HepG2 (cell line): ENCODE results near the gene PTMA. TPM values are rescaled to one million over a fixed set of nuclear protein-coding genes. Genes with fewer than 3 reads are reported as not detected.

Experiments
- ESRRA ChIP-seq: sonication (generic); formaldehyde crosslinking; IDR thresholded peaks from 2 replicates; pipeline ENCODE4 v1.5.1; 2020; ENCODE audit warnings: mild to moderate bottlenecking, low read depth, missing genetic modification reagents
- PAX8 ChIP-seq: sonication (generic); formaldehyde crosslinking; IDR thresholded peaks from 2 replicates; pipeline ENCODE4 v1.8.0; 2022; ENCODE audit warnings: mild to moderate bottlenecking, missing genetic modification reagents, borderline replicate concordance
- ZNF619 ChIP-seq: sonication (generic); formaldehyde crosslinking; IDR thresholded peaks from 2 replicates; pipeline ENCODE4 v1.4.0; 2020; ENCODE audit warnings: mild to moderate bottlenecking, missing genetic modification reagents
- polyA plus RNA-seq, 8 experiments: library from polyadenylated mRNA; depleted of rRNA in 3 of 8; stranded (reverse) in 7 of 8; unstranded in 1 of 8; fragments of >200 nt; fragmentation: Illumina TruSeq in 4 of 8; extraction: Trizol in 4 of 8; gene quantifications; 2 replicates each; pipeline versions ENCODE4 v1.2.1 to v1.2.3, GENCODE V29; 2011 to 2016; ENCODE audit warnings: low read depth in 4 of 8, missing spikeins in 1 of 8, mixed read lengths in 1 of 8; ENCODE audit not compliant: insufficient read depth in 1 of 8
- total RNA-seq, 5 experiments: library from RNA; depleted of rRNA; stranded (reverse); fragments of >200 nt; fragmentation: Illumina TruSeq; extraction: Trizol; gene quantifications; 2 replicates each; pipeline ENCODE4 v1.2.3, GENCODE V29; 2016; ENCODE audit warnings: low read depth in 1 of 5
- TF ChIP-seq, protein P1 (sequence below): sonication (generic); formaldehyde crosslinking; IDR thresholded peaks from 2 replicates; pipeline ENCODE4 v1.4.0; 2020; ENCODE audit warnings: missing genetic modification reagents, borderline replicate concordance
- TF ChIP-seq, protein P2 (sequence below), 2 experiments: fragments of 450-650 bp in 1 of 2; sonication (generic) in 1 of 2; formaldehyde crosslinking in 1 of 2; IDR thresholded peaks; 2 replicates each; pipeline versions ENCODE4 v1.6.1 to v1.8.0; 2016 to 2022; ENCODE audit warnings: antibody characterized with exemption in 1 of 2, mild to moderate bottlenecking in 1 of 2, missing genetic modification reagents in 1 of 2
- TF ChIP-seq, protein P3 (sequence below): sonication (generic); formaldehyde crosslinking; IDR thresholded peaks from 2 replicates; pipeline ENCODE4 v1.4.0; 2020; ENCODE audit warnings: mild to moderate bottlenecking, missing genetic modification reagents

Gene PTMA
- total and polyA plus RNA-seq, 2 of the 13 experiments (the other 11 are each of a cell fraction or from before 2014, with no cell fraction given): 190 to 1,086 TPM

DNA sequence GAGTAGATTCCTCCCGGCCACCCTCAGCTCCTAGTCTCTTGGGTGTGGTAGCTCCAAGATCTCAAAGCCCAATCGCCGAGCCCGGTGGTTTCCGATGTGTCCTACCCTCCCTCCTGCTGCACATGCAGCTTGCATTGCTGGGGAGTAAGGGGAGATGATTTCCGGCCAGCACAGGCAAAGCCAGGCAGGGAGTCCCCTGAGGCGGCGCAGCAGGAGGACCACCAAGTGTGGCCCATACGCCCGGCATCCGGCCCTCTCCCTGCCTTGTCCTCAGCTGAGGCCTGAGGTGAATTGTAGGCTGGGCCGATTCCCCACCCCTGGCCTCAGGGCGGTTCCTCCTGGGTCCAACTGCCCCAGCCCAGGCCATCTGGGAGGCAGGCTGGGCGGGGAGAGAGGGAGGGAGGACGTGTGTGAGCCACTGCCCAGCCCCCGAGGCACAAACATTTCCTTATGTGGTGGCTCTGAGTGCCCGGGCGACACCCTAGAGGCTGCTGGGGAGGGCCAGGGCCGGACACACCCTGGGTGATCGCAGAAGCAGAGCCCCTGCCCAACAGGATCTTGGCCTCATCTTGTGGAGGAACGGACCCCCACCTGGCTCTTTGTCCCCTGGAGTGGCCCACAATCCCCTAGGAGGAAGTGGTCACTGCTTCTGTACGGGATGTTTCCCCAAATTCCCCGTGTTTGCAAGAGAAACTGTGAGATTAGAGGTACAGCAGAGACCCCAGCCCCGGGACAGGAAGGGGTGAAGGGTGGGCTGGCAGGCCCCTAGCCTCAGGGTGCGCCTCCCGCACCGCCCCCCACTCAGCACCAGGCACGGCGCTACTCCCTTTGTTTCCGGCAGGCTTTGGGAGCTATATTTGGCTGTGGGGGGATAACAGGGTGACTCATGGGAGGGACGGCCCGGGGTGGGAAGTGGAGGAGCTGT, 41.9 kb upstream of the PTMA start (continued):
- TF ChIP-seq, protein P1, sequence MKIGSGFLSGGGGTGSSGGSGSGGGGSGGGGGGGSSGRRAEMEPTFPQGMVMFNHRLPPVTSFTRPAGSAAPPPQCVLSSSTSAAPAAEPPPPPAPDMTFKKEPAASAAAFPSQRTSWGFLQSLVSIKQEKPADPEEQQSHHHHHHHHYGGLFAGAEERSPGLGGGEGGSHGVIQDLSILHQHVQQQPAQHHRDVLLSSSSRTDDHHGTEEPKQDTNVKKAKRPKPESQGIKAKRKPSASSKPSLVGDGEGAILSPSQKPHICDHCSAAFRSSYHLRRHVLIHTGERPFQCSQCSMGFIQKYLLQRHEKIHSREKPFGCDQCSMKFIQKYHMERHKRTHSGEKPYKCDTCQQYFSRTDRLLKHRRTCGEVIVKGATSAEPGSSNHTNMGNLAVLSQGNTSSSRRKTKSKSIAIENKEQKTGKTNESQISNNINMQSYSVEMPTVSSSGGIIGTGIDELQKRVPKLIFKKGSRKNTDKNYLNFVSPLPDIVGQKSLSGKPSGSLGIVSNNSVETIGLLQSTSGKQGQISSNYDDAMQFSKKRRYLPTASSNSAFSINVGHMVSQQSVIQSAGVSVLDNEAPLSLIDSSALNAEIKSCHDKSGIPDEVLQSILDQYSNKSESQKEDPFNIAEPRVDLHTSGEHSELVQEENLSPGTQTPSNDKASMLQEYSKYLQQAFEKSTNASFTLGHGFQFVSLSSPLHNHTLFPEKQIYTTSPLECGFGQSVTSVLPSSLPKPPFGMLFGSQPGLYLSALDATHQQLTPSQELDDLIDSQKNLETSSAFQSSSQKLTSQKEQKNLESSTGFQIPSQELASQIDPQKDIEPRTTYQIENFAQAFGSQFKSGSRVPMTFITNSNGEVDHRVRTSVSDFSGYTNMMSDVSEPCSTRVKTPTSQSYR (CRISPR knock-in tag): peak; percentile 59; the same call in 1 of the 2 replicates
- TF ChIP-seq, protein P2, sequence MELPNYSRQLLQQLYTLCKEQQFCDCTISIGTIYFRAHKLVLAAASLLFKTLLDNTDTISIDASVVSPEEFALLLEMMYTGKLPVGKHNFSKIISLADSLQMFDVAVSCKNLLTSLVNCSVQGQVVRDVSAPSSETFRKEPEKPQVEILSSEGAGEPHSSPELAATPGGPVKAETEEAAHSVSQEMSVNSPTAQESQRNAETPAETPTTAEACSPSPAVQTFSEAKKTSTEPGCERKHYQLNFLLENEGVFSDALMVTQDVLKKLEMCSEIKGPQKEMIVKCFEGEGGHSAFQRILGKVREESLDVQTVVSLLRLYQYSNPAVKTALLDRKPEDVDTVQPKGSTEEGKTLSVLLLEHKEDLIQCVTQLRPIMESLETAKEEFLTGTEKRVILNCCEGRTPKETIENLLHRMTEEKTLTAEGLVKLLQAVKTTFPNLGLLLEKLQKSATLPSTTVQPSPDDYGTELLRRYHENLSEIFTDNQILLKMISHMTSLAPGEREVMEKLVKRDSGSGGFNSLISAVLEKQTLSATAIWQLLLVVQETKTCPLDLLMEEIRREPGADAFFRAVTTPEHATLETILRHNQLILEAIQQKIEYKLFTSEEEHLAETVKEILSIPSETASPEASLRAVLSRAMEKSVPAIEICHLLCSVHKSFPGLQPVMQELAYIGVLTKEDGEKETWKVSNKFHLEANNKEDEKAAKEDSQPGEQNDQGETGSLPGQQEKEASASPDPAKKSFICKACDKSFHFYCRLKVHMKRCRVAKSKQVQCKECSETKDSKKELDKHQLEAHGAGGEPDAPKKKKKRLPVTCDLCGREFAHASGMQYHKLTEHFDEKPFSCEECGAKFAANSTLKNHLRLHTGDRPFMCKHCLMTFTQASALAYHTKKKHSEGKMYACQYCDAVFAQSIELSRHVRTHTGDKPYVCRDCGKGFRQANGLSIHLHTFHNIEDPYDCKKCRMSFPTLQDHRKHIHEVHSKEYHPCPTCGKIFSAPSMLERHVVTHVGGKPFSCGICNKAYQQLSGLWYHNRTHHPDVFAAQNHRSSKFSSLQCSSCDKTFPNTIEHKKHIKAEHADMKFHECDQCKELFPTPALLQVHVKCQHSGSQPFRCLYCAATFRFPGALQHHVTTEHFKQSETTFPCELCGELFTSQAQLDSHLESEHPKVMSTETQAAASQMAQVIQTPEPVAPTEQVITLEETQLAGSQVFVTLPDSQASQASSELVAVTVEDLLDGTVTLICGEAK (IDR thresholded peaks at IDR 0.05): no peak
- TF ChIP-seq, protein P2 (CRISPR knock-in tag; IDR thresholded peaks at IDR 0.05): no peak; the same call in 1 of the 2 replicates
- TF ChIP-seq ZNF619 (no peak), PAX8 (CRISPR knock-in tag) (no peak), ESRRA (CRISPR knock-in tag) (no peak)
- TF ChIP-seq, protein P3, sequence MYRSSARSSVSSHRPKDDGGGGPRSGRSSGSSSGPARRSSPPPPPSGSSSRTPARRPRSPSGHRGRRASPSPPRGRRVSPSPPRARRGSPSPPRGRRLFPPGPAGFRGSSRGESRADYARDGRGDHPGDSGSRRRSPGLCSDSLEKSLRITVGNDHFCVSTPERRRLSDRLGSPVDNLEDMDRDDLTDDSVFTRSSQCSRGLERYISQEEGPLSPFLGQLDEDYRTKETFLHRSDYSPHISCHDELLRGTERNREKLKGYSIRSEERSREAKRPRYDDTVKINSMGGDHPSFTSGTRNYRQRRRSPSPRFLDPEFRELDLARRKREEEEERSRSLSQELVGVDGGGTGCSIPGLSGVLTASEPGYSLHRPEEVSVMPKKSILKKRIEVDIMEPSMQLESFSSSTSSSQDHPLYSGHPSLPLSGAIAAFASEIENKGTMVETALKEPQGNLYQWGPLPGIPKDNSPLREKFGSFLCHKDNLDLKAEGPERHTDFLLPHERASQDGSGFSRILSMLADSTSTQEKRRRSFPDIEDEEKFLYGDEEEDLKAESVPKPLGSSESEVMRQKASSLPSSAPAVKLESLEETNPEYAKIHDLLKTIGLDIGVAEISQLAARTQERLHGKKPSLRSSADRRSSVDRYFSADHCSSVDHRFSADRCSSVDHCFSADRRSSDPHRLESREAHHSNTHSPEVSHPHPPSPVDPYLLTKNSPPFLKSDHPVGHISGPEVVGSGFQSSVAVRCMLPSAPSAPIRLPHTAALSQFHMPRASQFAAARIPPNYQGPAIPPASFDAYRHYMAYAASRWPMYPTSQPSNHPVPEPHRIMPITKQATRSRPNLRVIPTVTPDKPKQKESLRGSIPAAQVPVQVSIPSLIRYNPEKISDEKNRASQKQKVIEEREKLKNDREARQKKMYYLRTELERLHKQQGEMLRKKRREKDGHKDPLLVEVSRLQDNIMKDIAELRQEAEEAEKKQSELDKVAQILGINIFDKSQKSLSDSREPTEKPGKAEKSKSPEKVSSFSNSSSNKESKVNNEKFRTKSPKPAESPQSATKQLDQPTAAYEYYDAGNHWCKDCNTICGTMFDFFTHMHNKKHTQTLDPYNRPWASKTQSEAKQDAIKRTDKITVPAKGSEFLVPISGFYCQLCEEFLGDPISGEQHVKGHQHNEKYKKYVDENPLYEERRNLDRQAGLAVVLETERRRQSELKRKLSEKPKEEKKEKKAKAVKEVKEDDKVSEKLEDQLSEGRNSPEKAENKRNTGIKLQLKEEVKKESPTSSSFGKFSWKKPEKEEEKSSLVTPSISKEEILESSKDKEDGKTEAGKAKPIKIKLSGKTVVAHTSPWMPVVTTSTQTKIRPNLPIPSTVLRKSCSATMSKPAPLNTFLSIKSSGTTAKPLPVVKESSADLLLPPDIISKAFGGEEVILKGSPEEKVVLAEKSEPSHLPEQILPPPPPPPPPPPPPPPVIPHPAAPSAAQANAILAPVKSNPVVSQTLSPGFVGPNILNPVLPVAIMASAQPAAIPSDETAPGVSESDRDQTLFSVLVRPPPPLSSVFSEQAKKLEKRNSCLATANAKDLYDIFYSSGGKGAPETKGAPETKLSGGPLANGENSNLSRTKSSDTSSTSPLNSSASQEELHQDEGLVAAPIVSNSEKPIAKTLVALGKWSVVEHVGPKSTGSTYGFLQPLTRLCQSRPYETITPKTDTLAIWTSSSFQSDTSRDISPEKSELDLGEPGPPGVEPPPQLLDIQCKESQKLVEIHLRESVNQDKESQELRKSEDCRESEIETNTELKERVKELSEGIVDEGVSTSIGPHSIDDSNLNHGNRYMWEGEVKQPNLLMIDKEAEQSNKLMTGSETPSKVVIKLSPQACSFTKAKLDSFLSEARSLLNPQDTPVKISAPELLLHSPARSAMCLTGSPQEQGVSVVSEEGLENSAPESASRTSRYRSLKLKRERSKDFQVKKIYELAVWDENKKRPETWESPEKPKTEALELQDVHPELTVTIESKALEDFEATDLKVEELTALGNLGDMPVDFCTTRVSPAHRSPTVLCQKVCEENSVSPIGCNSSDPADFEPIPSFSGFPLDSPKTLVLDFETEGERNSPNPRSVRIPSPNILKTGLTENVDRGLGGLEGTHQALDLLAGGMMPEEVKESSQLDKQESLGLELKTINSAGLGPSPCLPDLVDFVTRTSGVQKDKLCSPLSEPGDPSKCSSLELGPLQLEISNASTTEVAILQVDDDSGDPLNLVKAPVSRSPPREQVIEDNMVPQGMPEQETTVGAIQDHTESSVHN (CRISPR knock-in tag): no peak
